GM18870 (cell line): ENCODE results near the gene SLC50A1.
"Not testable (repeated sequence)": the region's sequence is repeated elsewhere in the genome, so short reads cannot be mapped to it uniquely, and the experiment has no call there.

ENCODE experiments used
- ATAC-seq: cut with Tn5 transposase; IDR thresholded peaks from one replicate; pipeline ENCODE4 v1.9.1; 2021; ENCODE audit warnings: moderate library complexity; ENCODE audit not compliant: unreplicated experiment

The SLC50A1 gene

DNA sequence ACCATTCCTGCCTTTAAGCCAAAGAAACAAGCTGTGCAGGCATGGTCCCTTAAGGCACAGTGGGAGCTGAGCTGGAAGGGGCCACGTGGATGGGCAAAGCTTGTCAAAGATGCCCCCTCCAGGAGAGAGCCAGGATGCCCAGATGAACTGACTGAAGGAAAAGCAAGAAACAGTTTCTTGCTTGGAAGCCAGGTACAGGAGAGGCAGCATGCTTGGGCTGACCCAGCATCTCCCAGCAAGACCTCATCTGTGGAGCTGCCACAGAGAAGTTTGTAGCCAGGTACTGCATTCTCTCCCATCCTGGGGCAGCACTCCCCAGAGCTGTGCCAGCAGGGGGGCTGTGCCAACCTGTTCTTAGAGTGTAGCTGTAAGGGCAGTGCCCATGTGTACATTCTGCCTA lies 1.3 kb upstream of the SLC50A1 start:
- ATAC-seq, result no peak

DNA sequence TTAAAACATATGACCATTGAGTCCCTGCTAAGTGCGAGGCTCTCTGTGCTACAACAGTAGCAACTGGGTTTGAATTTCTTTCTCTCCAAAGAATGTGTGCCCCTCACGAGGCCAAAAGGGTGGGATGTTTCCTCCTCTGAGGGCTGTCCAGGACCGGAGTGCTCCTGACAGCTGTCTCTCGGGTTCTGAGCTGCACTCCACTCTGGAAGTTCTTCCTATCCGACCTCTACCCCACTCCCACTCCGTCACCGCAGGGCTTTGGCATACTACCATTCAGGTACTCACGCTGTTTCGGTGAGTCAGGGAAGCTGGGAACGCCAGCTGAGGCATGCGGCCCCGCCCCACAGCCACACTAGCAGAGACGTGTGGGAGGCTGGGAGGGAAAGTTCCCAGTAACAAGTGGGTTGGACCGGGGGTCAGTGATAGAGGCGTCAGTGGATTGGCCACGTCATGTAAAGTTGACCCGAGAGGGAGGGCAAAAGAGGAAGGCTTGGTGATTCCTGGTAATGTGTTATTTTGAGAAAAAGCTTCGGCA lies 705 bp upstream of the SLC50A1 start:
- no peak for ATAC-seq

DNA sequence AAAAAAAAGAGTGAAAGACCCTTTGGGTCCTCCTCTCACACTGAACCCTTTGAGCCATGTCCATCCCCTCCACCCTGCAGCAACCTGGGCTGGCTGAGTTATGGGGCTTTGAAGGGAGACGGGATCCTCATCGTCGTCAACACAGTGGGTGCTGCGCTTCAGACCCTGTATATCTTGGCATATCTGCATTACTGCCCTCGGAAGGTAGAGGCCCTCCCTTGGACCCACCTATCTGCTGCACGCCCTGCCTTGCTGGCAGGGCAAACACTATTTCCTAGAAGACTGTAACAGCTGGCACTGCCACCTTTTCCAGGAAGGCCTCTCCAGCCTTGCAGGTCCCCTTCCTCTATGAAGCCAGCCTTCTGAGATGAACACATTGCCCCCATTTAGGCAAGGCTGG lies 1.1 kb downstream of the SLC50A1 start:
- ATAC-seq, result no peak

DNA sequence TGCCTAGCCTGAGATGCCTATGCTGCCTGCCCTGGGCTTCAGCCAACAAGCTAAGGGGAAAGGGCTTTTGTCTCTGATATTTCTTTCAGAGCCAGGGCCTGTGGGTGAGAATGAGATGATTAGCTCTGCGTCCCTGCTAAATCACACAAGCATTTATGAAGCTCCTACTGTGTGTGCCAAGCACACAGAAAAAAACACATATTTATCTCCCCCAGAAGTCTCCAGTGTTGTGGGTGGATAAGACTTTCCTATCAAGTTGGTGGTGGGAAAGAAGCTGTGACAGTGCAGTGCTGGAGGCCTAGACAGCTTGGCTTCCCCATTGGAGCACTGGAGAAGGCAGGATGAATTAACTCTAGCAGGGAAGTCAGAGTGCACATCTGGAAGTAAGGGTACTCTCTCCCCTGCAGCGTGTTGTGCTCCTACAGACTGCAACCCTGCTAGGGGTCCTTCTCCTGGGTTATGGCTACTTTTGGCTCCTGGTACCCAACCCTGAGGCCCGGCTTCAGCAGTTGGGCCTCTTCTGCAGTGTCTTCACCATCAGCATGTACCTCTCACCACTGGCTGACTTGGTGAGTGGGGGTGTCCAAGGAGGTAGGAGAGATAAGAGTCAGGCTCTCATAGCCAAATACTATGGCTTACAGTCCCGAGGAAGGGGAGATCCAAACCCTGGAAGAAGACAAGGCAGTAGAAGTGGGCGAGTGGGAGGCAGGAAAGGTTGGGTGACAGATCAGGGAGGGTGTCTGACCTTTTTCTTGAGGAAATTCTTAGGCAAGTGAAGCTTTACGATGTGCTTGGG lies 1.7 kb downstream of the SLC50A1 start:
- ATAC-seq, result no peak

DNA sequence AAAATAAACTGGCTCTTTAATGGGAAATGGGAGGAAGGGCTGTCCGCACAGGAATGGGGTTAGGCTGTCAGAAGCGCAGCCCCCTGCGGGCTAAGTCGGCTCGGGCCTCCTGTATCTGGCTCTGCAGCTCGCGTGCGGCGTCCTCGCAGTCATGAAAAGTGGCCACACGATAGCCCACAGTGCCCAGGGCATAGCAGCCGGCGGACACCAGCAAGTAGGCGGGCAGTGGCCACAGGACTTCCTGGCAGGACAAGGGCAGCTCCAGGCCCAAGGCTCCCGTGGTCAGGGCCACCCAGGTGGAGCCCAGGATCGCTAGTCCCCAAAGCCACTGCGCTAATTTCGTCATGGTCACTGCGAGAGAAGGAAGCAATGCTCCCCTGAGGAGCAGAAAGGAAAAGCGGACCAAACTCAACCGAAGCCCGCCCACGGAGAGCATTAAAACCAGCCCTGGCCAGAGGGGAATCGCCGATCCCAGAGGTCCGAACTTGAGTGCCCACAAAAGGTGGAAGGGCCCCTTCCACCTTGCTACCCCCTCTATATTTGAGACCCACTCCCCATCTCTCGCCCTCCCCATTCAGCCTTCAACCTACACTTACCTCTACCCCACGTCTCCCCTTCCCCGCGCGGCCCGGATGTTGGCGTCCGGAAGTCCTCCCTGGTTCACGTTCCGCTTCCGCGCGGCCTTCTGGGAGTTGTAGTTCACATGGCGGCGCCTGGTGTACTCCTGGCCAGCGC lies 4.4 kb downstream of the SLC50A1 start, which contains the start of gene DPM3:
DPM3 (minus strand) TSS at position 637 of the 735 bp plus-strand sequence; CDS start at position 346, 291 bp downstream.
- peak; percentile 38 for ATAC-seq

DNA sequence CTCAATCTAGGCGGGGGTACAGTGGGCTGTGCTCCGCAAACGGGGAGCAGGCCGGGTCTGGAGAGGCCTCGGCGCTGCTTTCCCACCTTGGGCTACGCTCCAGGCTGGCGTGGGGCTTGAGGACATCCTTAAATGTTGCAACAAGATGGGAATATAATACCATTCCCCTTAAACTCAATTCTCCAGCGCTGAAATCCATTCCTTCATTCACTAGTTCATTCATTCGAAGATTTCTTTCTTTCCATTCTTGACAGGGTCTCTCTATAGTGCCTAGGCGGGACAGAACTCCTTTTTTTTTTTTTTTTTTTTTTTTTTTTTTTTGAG lies 4.9 kb downstream of the SLC50A1 start:
- ATAC-seq, result no peak

DNA sequence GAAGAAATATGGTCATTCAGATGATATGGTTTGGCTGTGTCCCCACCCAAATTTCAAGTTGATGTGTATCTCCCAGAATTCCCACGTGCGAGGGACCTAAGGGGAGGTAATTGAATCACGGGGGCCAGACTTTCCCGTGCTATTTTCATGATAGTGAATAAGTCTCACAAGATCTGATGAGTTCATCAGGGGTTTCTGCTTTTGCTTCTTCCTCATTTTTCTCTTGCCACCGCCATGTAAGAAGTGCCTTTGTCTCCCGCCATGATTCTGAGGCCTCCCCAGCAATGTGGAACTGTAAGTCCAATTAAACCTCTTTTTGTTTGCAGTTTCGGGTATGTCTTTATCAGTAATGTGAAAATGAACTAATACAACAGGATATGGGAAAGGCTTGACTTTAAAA lies 6.1 kb downstream of the SLC50A1 start:
- ATAC-seq, result no peak

DNA sequence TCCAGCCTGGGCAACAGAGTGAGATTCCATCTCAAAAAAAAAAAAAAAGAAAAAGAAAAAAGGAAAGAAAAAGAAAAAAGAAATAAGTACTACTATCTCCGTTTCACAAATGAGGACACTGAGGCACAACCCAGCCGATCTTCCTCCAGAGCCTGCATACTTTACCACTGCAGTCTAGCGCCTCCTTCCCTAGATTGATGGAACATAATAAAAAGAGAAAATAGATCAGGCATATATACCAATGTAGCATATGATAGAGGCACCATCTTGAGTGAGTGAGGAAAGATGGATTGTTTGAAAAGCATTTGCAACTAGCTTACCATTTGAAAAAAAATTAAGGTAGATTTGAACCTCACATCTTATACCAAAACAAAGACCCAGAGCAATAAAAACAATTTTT lies 9.8 kb downstream of the SLC50A1 start:
- no peak for ATAC-seq

DNA sequence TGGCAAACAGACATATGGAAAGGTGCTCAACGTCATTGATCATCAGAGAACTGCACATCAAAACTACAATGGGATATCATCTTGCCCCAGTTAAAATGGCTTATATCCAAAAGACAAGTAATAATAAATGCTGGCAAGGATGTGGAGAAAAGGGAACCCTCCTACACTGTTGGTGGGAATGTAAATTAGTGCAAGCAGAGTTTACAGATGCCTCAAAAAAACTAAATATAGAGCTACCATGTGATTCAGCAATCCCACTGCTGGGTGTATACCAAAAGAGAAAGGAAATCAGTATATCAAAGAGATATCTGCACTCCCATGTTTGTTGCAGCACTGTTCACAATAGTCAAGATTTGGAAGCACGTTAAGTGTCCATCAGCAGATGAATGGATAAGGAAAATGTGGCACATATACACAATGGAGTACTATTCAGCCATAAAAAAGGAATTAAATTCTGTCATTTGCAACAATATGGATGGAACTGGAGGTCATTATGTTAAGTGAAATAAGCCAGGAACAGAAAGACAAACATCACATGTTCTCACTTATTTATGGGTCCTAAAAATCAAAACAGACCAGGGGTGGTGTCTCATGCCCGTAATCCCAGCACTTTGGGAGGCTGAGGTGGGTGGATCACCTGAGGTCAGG lies 20.5 kb downstream of the SLC50A1 start:
- not testable (repeated sequence) for ATAC-seq

DNA sequence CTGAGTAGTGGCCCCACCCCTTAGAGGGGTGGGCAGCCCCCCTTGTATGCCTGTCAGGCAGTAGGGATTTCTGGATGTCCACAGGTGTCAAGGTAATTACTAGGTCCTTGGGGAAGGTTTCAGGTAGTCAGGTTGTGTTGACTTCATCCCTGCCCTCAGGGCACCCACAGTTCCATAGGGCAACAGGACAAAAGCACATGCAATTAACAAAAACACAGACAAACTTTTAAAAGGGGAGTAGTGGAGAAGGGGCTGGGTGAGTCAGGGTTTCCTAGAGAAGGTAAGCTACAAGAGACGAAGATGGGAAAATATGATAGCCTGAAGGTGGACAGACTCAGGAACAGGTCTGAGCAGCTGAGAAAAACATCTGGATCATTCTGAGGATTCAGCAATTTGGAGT lies 23.3 kb downstream of the SLC50A1 start:
- ATAC-seq, result no peak

DNA sequence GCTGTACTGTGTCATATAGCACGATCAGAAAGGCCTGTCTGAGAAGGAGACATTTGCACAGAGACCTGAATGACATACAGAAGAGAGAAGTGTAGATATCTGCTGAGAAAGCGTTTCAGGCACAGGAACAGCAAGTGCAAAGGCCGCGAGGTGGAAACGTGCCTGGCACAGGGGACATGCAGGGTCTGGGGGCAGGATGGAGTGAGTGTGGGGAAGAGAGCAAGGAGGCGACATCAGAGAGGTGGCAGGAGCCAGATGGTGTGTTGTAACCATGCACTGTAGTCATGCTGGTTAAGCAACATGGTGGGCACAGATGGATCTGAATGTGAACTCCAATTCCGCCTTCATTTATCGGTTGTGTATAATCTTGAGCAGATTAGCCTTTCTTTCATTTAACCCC lies 24.5 kb downstream of the SLC50A1 start:
- ATAC-seq, result no peak

DNA sequence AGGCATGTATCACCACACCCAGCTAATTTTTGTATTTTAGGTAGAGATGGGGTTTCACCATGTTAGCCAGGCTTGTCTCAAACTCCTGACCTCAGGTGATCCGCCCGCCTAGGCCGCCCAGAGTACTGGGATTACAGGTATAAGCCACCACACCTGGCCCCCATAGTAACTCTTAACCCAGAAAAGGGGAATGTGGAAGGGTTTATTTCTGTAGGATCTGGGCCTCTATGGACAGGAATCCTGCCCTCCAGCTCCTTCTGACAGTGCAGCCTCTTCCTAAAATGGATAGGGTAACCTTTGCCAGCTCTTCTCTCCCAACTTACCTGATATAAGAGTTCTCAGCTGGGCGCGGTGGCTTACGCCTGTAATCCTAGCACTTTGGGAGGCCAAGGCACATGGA lies 27.0 kb downstream of the SLC50A1 start:
- ATAC-seq, result not testable (repeated sequence)

DNA sequence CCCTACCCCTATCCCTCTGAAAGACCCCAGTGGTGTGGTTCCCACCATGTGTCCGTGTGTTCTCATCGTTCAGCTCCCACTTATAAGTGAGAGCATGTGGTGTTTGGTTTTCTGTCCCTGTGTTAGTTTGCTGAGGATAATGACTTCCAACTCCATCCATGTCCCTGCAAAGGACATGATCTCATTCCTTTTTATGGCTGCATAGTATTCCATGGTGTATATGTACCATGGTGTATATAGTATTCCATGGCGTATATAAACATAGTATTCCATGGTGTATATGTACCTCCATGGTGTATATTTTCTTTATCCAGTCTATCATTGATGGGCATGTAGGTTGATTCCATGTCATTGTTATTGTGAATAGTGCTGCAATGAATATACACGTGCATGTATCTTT lies 28.1 kb downstream of the SLC50A1 start:
- ATAC-seq, result not testable (repeated sequence)

DNA sequence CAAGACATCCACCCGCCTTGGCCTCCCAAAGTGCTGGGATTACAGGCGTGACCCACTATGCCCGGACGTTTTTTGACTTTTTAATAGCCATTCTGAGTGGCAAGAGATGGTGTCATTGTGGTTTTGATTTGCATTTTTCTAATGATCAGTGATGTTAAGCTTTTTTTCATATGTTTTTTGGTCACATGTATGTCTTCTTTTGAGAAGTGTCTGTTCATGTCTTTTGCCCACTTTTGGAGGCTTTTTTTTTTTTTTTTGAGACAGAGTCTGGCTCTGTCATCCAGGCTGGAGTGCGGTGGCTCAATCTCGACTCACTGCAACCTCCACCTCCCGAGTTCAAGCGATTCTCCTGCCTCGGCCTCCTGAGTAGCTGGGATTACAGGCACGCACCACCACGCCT lies 29.0 kb downstream of the SLC50A1 start:
- ATAC-seq, result not testable (repeated sequence)

DNA sequence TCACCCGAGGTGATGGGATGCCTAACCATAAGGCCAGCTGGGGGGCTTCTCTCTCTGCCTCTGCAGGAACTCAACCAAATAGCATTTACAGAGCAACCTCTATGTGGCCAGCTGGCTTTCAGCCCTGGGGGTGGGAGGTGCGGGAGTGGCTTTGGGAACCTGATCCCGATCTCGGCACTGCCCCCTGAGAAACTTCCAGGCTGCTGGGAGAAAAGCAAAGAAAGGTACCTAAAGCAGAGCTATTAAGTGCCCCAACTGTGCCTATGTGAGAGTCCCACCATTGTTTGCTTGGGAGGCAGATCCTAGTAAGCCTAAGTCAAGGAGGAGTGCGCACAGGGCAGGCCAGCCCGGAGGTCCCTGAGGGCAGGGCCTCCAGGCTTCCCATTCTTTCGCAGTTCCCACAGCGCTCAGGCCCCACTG lies 30.4 kb downstream of the SLC50A1 start:
- ATAC-seq, result no peak

DNA sequence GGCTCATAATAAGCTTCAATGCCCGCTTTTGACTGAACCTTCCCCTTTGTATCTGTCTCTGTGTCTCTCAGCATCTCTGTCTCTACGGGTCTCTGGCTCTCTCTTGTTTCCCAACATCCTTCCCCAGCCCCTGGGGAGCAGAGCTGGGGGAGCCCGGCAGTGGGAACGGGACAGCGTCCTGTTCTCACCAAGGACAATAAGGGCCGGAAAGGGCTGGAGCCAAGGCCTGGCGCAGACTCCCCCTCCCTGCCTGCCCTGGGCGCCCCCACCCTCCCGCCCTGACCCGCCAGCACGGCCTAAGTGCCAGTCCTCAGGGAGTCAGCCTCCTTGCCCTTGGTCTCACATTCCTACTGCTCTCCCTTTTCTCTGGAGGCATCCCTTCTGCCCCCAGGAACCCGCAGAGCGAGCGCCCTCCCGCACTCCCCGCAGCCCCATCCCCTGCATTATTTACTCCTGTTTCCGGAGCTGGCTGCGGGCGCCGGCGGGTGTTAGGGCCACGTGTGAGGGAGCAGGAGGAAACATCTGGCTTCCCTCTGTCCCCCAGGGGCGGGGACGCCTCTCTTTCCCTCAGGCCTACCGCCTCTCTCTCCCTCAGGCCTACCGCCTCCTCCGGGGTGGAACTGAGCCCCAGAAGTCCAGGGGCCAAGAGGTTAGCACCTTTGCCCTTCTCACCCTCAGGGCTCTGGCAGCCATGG lies 31.0 kb downstream of the SLC50A1 start:
- ATAC-seq, result no peak

DNA sequence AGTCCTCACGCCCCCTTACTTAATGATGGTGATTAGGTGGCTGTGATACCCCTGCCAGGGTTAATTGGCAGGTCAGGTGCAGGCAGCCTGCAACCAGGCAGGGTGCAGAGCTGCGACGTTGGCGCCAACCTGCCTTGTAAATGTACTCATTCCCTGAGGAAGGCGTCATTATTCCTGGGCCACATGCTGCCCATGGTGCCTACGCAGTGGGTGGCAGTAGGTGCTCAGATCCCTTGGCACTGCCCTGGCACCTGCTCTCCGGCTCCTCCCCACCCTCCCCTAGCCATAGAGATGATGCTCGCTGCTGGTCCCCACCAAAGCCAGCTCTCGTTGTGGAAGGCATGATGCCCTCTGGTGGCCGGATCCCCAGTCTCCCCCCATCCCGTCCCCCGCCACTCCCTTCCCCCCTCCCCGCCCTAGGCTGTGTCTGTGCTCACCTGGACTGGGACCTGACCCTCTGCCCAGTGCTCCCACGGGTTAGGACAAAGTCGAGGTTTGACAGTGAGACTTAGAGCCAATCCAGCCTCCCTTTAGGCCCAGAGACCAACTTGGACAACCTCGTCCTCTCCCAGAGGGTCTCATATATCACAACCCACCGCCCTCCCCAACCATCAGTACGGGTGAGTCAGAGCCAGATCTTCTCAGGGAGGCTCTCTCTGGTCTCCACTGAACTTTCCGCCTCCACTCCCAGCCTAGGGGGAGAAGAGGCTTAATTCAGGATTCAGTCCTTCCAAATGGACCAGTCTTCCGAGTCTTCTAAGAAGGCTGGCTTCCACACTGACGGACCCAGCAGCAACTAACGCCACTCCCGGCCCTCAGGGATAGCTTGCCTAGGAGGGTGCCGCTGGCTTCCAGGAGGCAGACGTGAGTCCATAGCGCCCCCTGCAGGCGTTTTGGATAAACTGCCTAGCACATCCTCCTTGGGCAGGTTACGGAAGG lies 31.8 kb downstream of the SLC50A1 start:
- ATAC-seq, result no peak

DNA sequence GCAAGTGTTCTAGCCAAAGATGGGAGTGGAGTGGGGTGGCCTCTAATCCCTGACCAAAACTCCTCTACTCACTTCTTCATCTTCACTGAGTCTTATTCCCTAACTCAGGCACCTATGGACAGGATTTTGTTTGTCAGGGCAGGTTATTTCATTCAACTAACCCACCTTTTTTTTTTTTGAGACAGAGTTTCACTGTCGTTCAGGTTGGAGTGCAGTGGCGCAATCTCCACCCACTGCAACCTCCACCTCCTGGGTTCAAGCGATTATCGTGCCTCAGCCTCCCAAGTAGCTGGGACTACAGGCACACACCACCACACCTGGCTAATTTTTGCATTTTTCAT lies 32.4 kb downstream of the SLC50A1 start:
- ATAC-seq, result not testable (repeated sequence)

DNA sequence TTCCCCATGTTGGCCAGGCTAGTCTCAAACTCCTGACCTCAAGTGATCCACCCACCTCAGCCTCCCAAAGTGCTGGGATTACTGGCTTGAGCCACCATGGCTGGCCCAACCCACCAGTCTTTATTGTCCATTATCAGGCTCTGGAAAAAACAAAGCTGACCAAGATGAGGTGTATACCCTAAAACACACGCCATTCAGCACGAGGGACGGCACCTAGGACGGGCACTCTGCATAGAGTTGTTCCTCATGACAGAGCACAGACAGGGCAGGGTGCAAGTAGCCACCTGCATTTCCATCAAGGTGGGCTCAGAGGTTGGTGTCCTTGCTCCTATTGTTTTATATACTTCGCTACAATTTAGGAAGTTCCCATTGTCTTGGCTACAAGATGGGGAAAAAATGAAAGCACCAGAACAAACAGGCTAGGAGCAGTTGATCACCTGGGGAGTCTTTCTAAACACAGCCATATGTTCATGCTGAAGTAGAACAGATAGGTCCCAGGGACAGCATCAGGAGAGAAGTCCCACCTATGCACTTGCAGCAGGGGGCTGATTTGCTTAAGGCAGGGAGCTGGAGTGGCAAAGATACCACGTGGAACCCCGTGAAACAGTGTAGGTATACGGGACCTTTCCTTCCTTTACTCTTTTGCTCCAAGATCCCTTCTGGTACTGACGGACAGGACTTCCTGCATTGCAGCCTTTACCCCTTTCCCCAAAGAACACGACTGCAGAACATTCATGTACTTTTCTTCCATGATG lies 33.0 kb downstream of the SLC50A1 start:
- ATAC-seq, result no peak
